ES-I3 (cell line): ENCODE results near the gene NUTM2B.
"Not testable (repeated sequence)": the region's sequence is repeated elsewhere in the genome, so short reads cannot be mapped to it uniquely, and the experiment has no call there.

Experiments used
- H3K36me3 ChIP-seq: 2 replicates; pipeline ENCODE4 v1.6.1; 2013; ENCODE audit warnings: mild to moderate bottlenecking, low read length, control low read depth, moderate library complexity; ENCODE audit not compliant: insufficient read depth
- H3K4me1 ChIP-seq: 2 replicates; pipeline ENCODE4 v1.6.1; 2013; ENCODE audit warnings: mild to moderate bottlenecking, control low read depth, low read length; ENCODE audit not compliant: insufficient read depth
- H3K9ac ChIP-seq: 2 replicates; pipeline ENCODE4 v1.6.1; 2013; ENCODE audit warnings: low read depth, mild to moderate bottlenecking, low read length, moderate library complexity
- H3K9me3 ChIP-seq: 2 replicates; pipeline ENCODE4 v1.6.1; 2013; ENCODE audit warnings: mild to moderate bottlenecking, low read length, moderate library complexity; ENCODE audit not compliant: control insufficient read depth, insufficient read depth

The NUTM2B gene

GRCh38 chr10:79702927-79703326, at the start of gene NUTM2B:
Gene NUTM2B (plus strand): TSS chr10:79703227. CDS start chr10:79703610, 383 bp downstream.
- H3K9me3 ChIP-seq, H3K36me3 ChIP-seq, H3K9ac ChIP-seq, H3K4me1 ChIP-seq: not testable (repeated sequence)

- H3K4me1 ChIP-seq, H3K36me3 ChIP-seq, H3K9ac ChIP-seq, H3K9me3 ChIP-seq: not testable (repeated sequence)
Measured at GRCh38 chr10:79663287-79663686, 39.7 kb upstream of the NUTM2B start.

GRCh38 chr10:79664686-79665085, 38.3 kb upstream of the NUTM2B start:
- not testable (repeated sequence) for H3K4me1 ChIP-seq, H3K9ac ChIP-seq, H3K36me3 ChIP-seq, H3K9me3 ChIP-seq

DNA sequence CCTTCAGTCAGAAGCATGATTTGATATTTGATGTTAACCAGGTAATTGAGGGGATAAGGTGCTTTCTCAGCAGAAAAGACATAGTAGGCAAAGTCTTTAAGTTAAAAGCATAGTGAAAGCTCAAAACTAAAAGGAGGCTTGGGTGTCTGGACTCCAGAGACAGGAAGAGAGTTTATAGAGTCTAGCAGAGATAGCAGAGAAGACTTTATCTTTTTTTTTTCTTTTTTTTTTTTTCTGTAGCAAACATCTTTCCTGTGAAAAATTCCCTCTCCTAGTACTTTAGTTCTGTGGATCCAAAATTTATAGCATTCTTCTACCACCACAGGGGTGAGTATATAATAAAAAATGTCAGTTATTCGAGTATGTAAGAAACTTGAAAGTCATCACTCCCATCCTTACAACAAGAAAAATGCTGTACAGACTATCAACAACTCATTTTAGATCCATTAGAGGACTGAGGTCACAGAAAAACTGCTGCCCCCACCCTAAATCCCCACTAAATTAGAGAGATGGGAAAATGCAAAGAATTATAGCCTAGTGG, 33.7 kb upstream of the NUTM2B start:
- H3K36me3 ChIP-seq, H3K4me1 ChIP-seq, H3K9ac ChIP-seq, H3K9me3 ChIP-seq: not testable (repeated sequence)

DNA sequence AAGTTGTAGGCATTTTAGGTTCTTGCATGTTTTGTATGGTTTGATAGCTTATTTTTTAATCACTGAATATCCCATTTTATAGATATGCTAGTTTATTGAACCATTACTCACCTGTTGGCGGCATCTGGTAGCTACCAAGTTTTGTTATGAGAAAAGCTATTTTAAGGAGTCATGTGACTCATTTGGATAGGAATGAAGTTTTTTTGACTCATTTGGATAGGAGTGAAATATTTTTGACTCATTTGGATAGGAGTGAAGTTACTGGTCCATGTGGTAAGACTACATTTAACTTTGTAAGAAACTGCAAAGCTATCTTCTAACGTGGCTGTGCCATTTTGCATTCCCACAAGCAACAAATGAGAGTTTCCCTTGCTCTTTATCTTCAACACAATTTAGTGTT, 28.1 kb upstream of the NUTM2B start:
- H3K9me3 ChIP-seq, H3K9ac ChIP-seq, H3K4me1 ChIP-seq, H3K36me3 ChIP-seq: not testable (repeated sequence)

DNA sequence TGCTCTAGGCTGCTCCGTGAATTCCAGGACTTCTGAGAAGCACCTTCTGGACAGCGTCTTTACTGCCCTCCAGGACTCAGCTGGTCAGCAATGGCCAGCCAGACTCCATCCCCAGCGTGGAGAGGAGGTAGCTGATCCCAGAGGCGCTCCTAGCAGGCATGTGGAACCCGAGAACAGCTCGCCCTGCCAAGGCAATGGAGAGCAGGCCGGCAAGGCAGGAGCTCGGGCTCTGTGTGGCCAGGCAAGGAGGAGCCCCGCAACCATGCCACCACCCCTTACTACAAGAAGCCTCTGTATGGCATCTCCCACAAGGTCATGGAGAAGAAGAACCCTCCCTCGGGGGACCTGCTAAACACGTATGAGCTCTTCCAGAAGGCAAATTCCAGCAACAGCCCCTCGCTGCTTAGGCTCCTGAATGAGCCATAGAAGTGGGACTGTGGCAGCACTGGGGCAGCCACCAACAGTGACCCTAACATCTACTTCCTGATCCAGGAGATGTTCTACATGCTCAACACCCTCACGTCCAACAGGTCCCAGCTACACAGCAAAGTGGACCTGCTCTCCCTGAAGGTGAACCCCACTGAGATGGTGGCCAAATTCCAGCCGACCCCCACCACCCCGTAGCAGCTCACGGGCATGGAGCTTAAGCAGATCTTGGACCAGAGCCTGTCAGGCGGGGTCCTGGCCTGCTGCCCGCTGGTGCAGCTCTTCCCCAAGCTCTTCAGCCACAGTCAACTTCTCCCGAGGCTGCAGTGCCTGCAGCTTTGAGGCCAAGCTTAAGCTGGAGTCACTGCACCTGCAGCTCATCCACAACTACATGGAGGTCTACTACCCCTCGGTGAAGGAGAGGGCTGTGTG, 19.8 kb upstream of the NUTM2B start:
- not testable (repeated sequence) for H3K9me3 ChIP-seq, H3K9ac ChIP-seq, H3K4me1 ChIP-seq, H3K36me3 ChIP-seq

- not testable (repeated sequence) for H3K36me3 ChIP-seq, H3K9ac ChIP-seq, H3K9me3 ChIP-seq, H3K4me1 ChIP-seq
Measured at GRCh38 chr10:79683884-79684720, 18.9 kb upstream of the NUTM2B start.

- H3K4me1 ChIP-seq, H3K9ac ChIP-seq, H3K36me3 ChIP-seq, H3K9me3 ChIP-seq: not testable (repeated sequence)
Measured at GRCh38 chr10:79685044-79685685, 17.9 kb upstream of the NUTM2B start.

DNA sequence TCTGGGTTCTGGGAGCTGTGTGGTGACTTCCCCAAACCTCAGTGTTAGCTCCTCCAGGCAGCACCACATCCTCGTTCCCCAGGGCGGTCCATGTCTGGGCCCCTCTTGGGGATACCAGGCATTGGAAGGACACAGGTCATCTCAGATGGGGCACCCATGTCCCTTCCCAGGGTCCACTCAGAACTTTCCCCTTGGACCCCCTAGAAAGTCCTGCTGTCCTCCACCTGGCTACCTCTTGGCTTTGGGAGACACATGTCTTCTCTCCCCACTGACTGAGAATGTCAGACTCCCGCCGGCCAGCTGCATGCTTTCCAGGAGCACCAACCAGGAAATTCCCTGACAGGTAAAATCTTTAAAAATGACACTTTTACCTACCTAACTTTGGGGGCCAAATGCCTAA, 16.4 kb upstream of the NUTM2B start:
- H3K9ac ChIP-seq, H3K9me3 ChIP-seq, H3K4me1 ChIP-seq, H3K36me3 ChIP-seq: not testable (repeated sequence)

DNA sequence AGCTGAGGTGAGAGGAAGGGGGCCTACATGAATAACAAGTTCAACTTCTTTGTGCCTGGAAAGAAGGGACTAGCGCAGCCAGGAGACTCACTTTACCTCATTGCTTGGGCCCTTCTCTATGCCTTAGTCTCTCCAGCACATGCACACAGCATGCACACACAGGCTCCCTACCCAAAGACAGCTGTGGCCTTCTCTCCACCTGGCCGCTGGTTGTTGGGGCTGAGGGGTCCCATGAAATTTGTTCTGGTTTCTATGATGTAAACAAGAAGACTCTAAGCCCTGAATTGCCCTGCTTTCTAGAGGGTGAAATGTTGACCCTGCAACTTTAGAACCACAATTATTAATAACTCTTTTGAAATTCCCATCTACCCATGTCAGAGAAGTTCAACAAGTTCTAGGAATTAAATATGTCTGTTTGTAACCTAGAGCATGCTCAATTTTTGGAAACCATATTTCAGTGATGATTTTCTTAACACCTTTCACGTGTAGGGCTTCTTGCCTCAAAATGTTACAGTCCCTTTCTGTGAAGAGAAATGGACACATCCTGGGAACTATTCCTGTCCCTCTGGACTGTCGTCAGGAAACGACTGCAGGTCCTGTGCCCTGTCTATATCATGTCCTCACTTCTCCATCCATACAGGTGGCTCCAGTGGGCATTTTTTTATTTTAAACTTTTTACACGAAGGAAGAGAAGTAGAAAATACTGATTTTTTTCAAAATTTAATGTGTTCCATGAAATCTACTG, 15.4 kb upstream of the NUTM2B start:
- not testable (repeated sequence) for H3K9me3 ChIP-seq, H3K4me1 ChIP-seq, H3K36me3 ChIP-seq, H3K9ac ChIP-seq

- H3K9me3 ChIP-seq, H3K9ac ChIP-seq, H3K4me1 ChIP-seq, H3K36me3 ChIP-seq: not testable (repeated sequence)
Measured at GRCh38 chr10:79688798-79689197, 14.2 kb upstream of the NUTM2B start.

DNA sequence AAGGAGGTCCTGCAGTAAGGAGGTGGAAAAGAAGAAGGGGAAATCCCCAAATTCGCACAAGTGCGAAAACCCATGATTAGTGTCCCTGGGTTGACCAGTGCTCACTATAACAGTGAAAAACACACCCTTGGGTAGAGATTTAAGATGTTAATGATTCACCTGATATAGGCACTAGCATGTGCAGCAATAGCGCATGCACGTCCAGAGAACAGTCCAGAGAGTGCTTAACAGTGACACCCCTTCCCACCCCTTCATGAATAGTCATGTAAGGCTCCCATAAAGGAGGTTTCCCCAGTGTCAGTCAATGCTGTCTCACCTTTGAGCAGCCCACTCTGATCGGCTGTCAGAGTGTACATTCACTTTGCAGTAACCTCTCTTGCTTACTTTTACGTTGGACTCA, 6.4 kb upstream of the NUTM2B start:
- H3K9me3 ChIP-seq, H3K4me1 ChIP-seq, H3K9ac ChIP-seq, H3K36me3 ChIP-seq: not testable (repeated sequence)

GRCh38 chr10:79697141-79697540, 5.9 kb upstream of the NUTM2B start:
- H3K36me3 ChIP-seq, H3K4me1 ChIP-seq, H3K9ac ChIP-seq, H3K9me3 ChIP-seq: not testable (repeated sequence)

- not testable (repeated sequence) for H3K36me3 ChIP-seq, H3K4me1 ChIP-seq, H3K9ac ChIP-seq, H3K9me3 ChIP-seq
Measured at GRCh38 chr10:79700381-79700944, 2.6 kb upstream of the NUTM2B start.
